NCI-H748 (cell line): Measurements from ENCODE around the gene CEBPG.

Experiments
- DNase-seq: peaks from one replicate; lab custom pipeline; 2025; ENCODE audit not compliant: unreplicated experiment; lab: John Stamatoyannopoulos, UW

Gene CEBPG

DNA sequence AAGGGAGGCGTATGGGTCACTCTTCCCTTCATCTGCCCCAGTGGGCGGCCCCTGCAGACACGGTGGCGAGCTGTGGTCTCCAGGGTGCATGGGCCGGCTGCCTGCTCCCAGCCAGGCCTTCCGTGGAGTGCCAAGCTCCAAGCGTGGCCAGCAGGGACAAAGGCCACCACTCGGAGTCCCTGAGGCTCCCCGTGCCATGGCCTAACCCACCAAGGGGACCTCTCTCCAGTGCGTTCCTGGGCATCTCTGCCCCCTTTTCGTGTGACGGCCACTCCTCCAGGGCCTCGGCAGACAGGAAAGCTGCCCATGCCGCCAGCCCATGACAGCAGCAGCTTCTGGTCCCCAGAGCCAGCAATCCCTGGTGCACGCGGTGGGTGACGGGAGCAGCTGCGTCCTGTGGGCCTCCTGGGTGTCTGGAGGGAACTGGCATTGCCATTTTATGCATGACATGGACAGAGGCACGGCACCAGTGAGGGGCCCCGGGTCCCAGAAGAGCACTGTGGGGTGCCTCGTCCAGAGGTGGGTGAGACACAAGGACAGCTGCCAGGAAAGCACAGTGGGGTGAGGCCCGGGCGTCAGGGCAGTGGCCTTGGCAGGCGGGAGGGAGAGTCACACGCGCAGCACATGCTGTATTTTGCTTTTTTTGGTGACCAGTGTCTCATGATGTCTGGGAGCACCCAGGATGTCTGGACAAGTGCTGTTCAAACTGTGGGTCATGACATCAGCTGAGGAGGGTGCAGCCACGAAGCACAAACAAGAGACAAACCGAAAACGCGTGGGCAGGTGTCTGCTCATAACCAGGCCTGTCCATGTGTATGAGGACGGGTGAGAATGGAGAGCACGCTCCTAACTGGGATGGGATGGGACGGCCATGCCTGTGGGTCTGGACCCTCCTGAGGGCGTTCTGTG is 32.3 kb downstream of the CEBPG start:
- no peak for DNase-seq

DNA sequence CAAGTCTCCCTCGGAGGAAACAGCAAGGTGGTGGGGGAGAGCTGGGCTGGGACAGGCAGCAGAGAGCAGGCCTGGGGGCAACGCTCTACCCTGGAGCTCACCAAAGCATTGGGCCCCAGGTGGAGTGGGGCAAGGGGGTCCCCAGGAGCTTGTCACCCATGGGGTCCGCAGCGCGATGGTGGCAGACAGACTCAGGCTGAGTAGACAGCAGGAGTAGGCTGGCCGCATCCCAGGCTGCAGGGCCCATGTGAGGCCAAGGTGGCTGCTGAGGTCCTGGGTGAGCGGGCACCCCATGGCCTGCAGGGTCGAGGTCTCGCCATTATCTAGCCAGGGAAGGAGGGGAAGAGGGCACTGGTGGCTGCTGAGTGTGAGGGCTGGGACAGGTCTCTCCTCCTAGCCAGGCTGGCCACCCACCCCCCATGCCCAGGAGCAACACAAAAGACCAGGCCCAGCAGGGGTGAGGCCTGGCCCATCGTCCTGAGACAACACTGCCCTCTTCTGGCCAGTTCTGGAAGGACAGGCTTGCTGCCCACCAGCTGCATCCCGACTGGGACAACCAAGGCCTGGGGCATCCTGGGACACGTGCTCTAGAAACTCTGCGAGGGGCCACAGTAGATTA is 33.1 kb downstream of the CEBPG start:
- DNase-seq = peak; percentile 53

DNA sequence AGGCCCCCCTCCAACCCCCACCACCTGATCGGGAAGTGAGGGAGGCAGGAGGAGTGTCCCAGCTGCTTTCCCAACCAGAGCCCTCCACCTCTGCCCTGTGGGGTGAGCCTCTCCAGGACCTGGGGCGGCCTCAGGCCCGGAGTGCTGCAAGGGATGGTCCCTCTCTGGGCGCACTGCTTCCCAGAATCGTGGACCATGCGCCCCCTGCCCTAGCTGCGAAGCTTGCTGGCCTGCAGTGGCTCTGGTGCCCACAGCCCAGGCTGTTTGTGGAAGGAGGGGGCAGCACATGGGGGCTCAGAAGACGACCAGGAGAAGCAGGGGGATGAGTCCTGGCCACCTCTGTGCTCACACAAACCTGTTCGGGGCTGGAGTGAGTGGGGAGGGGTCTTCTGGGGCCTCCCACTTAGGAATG is 33.6 kb downstream of the CEBPG start:
- DNase-seq = no peak

DNA sequence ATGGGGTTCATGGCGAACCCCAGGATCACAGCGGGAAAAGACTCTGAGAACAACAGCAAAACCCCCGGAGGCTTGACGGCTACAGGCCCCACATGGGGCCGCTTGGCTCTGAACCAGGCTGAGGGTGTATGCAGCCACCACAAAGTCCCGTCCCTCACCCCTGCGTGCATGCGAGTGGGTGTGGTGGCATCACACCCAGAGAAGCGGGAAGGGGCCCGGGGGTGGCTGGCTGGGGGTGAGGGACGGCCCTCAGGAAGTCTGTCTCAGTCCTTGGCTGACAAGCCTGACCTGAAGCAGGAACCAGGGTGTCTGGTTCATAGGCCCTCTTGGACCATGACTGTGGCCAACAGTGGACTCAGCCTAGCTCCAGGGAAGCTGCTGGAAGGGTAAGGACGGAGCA is 34.2 kb downstream of the CEBPG start:
- no peak for DNase-seq

DNA sequence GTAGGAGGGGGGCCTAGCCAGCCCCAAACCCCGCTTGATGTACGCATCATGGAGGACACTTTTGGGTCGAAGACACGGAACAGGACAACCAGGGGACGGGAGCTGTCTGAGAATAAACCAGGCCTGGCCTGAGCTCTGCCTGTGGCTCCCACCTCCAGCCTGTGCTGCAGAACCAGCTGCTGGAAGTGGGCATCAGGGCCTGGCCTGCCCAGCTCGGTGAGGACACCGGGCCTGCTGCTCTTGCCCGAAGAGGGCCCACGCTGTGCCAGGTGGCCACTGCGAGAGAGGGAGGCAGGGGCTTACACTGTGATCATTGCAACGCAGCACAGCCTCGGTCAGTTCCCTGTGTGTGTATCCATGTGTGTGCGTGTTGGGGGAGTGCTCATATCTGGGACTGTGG is 34.6 kb downstream of the CEBPG start:
- no peak for DNase-seq

DNA sequence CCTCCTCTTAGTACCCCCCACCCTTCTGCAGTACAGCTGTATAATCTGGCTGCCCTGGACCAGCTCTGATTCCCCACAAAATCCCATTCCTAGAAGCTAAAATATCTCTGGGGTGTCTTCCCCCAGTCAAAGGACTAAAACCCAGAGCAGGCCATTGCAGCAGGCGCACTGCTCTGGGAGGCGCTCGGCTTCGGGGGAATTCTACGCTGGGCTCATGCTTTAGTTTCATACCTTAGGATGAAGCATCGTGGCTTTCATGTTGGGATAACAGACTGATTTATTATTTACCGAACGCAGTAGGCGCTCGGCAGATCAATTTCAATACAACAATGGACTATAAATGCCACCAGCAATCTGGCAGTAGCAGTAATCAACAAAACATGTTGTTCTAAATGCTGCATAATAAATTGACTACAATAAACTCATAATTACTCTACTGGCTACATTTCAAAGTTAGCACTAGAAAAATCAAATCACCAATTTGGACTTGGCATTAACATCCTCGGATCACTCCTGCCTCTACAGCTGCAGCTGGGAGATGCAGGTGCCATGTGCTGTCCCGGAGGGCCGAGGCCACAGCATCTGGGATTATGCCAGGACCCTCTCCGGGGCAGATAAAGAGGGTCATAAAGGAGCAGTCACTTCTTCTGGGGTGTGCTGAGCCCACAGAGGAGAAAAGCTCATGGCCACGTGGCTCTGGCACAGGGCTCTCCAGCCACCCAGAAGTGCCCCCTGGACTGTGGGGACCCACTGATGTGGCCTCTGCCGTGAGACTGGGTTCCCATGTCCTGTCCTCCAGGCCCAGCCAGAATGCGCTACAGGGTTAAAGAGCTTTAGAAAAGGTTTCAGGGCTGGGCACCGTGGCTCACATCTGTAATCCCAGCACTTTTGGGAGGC is 35.3 kb downstream of the CEBPG start:
- no peak for DNase-seq

DNA sequence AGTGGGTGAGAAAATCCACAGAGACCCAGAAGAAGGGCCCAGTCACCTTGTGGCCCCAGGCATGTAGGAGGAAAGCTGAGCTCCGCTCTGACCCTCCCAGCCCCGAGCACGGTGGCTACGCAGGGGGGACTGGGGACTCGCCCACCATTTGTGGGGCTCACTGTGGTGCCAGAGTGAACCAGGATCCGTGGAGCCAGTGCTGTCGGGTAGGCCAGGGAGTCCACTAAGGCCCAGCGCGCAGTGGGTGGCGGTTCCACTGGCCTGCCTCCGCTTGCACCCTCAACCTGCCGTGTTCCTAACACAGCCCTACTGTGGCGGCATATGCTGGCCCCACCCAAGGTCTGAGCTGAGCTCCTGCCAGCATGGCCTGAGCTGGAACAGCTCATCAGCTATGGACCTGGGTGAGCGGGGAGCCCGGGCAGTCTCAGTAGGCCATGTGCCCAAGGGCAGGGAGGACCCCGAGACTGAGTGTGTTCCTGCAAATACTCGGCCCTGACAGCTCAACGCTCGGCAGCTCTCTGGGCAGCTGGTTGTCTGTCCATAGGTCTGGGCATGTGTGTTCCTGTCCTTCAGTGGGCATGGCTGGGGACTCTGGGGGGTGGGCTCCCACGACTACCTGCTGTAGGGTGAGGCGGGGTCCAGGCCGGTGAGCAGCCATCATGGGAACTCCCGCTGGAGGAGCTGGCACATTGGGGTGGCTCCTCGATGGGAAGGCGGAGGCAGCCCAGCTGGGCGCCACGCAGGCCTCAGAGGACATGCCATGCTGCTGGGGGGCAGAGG is 36.6 kb downstream of the CEBPG start:
- no peak for DNase-seq

DNA sequence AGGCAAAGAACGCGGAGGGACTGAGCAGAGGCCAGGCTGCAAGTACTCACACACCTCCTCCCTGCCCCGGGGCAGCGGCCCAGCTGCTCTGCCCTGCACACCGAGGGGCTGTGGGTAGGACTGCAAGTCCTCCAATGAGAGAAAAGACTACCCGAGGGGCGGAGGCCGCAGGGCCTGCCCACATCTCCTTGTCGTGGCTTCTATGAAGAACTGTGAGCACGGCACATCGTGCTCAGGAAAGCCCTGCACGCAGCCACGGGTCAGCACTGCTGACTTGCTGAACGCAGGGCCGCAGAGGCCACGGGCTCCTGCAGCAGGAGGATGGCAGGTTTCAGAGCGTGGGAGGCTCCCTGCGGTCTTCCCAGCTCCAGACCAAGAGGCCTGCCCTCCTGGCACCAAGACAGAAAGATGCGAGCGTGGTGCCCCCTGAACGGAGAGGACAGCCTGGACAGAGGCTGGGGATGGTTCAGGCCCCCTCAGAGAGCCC is 37.4 kb downstream of the CEBPG start:
- DNase-seq = no peak

DNA sequence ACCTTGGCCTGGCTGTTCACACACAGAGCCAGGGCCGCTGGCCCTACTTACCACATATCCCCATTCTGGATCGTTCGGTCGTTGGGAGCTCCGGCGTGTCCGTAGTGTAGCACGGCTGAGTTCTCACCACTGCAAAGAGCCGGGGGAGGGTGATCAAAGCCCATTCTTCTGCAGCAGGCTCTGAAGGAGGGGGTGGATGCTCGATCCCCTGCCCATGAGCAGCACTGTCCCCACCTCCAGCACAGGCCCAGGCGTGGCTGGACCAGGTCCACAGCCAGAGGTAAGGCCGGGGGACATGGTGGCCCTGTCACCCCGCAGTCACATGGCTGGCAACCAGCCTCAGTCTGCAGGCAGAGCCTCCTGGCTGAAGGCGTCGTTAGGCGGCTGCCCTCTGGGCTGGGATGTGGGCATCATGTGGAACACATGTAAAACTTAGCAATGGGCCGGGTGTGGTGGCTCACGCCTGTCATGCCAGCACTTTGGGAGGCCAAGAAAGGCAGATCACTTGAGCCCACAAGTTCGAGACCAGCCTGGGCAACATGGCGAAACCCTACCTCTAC is 38.2 kb downstream of the CEBPG start:
- DNase-seq = no peak

DNA sequence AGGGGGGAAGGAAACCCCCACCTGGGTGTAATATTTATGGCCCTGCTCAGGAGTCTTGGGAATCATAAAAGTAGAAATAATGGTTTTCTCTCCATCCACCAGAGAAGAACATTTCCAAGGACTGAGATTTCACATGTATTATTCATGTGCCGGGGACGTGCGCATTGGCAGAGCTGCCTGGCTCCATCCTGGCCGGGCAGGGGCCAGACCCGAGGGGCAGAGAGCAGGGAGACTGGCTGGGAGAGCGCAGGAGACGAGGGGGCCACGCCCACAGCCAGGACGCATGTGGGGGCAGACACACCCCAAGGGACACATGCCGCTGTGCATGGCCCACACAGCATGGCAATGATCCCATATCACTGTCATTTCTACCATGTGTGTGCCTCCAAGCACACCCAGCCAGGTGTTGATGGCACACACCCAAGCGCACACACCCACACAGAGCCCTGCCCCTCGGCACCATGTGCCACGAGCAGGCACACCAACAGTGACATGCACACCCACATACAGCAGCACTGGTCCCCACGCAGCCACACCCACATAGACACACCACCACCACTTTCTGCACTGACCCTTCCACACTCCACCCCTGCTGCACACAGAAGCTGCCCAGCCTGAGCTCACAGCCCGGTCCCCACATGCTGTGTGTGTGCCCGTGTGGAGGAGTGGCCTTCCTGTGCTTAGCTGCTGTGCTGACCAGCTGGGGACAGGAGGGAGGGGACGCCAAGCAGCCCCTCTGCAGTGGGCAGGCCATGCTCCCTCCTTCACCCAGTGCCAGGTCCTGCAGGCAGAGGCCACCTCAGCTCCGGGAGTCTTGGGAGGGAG is 39.3 kb downstream of the CEBPG start:
- DNase-seq = no peak

DNA sequence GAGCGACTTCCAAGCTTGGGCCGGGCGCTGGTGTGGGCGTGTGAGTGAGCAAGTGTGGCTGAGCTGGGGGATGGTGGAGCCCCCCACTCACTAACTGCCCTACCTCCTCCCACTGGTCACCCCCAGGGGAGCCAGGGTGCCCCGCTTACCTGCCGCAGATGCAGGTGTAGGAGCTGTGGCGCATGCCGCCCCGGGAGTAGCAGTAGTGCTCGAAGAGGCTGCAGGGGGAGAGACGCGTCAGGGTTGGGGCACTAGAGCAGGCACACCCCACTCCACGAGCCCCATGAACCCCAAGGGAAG is 39.9 kb downstream of the CEBPG start:
- DNase-seq = no peak

DNA sequence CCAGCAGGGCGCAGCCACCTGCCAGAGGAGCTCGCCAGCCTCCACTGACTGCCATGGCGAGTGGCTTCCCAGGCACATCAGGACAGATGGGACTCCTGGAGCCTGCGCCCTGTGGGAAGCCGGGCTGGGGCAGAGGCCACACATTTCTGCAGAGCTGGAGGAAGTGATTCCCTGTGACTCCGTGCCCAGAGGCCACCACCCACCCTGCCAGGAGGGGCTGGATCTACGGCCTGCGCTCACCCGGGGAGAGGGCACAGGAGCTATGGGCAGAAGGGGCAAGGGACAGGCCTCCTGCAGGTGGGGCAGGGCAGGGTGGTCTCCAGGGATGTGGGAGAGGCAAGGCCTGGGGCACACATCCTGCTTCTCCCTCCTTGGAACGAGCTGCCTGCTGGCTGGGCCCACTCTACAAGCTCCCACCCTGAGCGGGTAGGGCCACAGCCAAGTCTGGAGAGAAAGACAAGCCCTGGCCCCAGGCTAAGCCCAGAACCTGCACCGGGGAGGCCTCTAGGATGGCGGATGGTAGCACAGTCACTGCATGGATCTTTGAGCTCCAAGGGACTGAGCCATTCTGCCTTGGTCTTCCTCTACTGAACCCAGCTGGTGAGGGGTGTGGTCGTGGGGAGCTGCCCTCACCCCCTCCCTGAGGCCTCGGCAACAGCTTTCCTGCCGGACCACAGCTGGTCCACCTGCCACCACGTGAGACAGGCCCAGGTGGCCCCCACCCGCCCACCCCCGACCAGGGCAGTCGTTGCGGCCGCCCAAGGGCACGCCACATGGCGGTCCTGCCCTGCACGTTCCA is 40.6 kb downstream of the CEBPG start:
- peak; percentile 48 for DNase-seq

DNA sequence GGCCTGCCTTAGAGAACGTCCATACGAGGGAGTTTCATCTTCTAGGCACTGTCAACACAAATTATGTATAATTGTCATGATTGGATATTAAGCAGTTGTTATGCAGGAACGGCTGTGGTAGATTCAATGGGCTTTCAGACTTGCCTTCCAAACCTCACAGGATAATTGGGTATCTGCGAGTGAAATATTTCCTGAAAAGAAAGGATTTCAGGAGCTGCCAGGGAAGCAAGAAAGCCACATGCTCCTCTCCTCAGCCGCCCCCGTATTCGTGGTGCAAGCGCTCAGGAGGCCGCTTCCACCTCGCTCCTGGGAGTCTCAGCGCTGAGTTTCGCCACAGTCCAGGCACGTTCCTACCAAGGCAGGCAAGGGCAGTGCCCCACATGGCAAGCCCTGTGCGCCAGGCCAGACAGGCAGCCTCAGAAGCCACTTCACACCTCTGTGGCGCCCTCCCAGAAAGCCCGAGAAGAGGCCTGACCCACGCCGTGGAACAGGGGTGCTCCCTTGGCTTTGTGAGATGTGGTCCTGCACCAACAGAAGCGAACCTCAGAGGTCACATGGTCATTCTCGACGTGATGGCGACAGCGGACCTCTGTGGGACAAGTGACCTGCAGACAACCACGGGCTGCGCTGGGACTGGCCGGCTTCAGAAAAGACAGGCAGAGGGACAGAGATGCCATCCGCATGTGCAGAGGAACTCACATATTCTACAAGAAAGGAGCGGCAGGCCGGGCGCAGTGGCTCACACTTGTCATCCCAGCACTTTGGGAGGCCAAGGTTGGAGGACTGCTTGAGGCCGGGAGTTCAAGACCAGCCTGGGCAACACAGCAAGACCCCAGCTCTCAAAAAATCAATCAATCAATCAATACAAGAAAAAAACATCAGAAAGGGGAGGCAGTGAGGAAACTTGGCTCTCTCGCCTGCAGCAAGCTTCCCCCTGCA is 41.4 kb downstream of the CEBPG start:
- peak; percentile 48 for DNase-seq

DNA sequence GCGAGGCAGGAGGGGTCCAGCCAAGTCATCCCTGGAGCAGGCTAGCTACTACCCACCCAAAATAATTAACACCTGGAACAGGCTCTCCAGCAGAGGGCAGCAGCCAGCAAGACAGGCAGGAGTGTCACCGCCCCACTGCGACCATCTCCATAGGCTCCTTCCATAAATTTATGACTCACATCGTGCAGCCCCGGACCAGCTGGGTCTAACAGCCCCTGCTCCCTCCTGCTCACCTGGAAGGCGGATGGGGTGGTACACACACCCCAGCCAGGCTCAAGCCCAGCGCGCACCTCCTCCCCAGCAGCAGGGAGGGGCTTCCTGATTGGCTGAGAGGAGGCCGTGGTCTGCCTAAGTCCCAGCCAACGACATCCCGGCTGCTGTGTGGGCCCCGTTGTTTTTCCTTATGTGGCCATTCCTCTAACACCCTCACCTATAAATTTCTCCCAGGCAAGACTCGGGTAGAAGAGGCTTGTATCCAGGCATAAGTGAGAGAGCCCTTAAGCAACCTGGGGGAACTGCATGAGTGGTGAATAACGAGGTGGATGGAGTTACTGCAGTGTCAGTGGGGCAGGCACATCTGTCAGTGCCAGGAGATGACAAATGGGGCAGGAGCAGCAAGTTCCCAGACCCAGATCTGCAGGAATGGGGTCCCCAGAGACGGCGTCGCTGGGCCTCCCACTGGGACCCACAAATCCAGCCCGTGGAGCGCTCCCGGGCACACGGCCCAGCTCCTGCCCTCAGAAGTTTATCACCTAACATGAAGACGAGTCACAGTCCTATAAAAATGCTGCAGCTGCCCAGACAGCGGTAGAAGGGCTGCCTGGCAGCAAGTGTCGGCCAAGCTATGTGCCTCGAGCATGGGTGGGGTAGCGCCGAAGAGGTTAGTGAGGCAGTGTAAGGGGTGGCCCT is 43.1 kb downstream of the CEBPG start:
- peak; percentile 82 for DNase-seq

DNA sequence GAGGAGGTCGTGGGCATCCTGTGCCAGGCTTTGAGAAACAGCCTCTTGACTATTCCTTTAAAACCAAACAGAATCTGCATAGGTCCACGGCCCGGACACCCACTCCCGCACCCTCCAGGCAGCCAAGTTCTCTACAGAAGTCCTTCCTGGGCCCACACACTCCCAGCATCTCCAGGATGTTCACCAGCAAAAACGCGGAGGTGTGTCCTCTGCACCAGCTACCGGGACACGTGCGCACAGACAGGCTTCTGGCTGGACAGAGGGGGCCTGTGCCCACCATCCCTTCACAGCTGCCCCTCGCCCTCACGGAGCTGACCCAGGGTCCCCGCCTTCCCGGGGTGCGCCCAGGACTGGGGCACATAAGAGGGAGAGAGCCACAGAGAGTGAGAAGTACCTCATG is 44.2 kb downstream of the CEBPG start:
- DNase-seq = no peak

DNA sequence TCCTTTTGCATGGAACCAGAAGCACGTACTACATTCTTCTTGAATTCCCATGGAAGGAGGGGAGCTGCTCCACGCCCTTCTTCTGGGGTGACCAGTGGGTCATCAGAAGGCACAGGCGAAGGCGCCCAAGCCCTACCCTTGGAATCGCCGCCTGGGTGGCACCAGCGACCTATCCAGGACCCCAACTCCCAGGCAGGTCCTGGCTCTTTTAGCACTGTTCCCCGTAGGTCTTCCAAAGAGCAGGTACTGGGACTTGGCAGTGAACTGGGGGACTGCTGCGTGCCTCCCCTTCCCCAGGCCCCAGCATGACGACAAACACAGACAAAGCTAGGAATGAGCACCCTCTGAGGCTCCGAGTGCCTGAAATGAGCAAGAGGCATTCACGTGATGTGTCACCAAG is 45.0 kb downstream of the CEBPG start:
- no peak for DNase-seq
